ENCODE measurements around the gene ACTN1.
"Not testable (repeated sequence)": the region's sequence is repeated elsewhere in the genome, so short reads cannot be mapped to it uniquely, and the experiment has no call there.

ACTN1 gene

GRCh38 chr14:68986926-68987652 lies 8.0 kb upstream of the ACTN1 start:
- no peak for DNase-seq (ENCODE audit: low read depth in 2 of 2, low spot score in 1 of 2)

DNA sequence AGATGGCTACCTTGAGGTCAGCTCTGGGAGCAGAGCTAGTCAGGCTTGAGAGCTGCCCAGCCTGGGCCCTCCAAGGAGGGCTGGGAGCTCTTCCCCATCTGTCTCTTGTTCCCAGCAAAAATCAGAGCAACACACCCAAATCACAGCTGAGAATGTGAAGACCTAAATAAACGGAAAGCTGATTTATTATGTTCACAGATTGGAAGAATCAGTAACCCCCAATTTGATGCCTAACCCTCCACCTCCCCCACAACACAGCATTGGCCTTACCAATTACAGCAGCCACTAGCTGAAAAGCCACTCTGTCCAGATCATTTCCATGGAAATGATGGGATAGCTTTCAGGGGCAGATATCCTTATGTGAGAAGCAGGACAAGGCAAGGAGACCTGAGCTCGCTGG lies 7.1 kb upstream of the ACTN1 start:
- DNase-seq (ENCODE audit: low read depth in 2 of 2, low spot score in 1 of 2): no peak

GRCh38 chr14:68984686-68985085 lies 5.6 kb upstream of the ACTN1 start:
- DNase-seq (ENCODE audit: low read depth in 2 of 2, low spot score in 1 of 2): no peak

GRCh38 chr14:68983191-68983590 lies 4.1 kb upstream of the ACTN1 start:
- no peak for DNase-seq (ENCODE audit: low read depth in 2 of 2, low spot score in 1 of 2)

GRCh38 chr14:68982581-68982980 lies 3.5 kb upstream of the ACTN1 start:
- DNase-seq (ENCODE audit: low read depth in 2 of 2, low spot score in 1 of 2): no peak

DNA sequence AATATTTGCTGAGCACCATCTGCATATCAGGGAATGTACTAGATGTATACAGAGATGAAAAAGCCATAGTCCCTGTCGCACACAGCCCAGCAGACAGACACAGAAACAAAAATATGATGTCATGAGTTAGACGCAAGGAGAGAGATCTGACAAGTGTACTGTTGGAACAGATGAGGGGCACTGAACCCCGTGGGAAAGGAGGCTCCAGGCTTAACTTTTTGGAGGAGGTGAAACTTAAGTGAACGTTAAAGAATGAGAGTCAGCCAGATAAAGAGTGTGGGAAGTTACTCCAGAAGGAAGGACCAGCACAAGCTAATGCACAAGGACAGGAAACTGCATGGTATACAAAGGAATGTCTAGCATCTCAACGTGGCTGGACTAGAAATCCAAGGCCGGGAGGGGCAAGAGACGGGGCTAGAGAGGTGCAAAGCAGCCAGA lies 2.5 kb upstream of the ACTN1 start:
- DNase-seq (ENCODE audit: low read depth in 2 of 2, low spot score in 1 of 2): no peak

GRCh38 chr14:68981139-68981538 lies 2.0 kb upstream of the ACTN1 start:
- no peak for DNase-seq (ENCODE audit: low read depth in 2 of 2, low spot score in 1 of 2)

DNA sequence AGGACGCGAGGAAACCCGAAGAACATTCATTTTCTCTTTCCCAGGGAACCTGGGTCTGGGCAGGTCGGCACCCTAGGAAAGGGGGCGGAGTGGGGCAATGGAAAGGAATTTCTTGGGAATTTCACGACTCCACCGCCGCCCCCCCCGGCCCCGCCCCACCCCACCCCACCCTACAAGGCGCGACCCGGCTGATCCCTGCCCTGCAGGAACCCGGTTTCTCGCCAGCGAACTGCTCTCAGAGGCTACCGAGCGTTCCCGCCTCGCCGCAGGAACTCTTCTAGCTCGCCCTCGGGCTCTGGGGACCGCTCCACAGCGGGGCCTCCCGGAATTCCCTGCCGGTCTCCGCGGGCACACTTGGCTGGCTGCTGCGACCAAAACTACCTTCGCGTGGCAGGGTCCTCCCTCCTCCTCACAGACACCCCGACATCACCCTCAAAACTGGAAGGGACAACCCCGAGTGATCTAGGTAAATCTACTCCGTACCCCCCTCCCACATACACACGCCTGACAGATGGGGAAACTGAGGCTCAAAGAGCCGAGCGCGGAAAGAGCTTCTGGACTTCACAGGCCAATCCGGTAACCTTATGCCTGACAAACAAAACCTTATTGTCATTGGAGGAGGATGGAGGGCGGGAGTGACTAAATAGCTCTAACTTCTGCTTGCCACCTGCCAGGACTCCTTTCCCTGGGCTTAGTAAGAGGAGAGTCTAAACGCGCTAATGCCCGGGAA lies 785 bp upstream of the ACTN1 start:
- no peak for DNase-seq (ENCODE audit: low read depth in 2 of 2, low spot score in 1 of 2)

GRCh38 chr14:68978172-68978911 lies 760 bp downstream of the ACTN1 start:
- DNase-seq (ENCODE audit: low read depth in 2 of 2, low spot score in 1 of 2): no peak

DNA sequence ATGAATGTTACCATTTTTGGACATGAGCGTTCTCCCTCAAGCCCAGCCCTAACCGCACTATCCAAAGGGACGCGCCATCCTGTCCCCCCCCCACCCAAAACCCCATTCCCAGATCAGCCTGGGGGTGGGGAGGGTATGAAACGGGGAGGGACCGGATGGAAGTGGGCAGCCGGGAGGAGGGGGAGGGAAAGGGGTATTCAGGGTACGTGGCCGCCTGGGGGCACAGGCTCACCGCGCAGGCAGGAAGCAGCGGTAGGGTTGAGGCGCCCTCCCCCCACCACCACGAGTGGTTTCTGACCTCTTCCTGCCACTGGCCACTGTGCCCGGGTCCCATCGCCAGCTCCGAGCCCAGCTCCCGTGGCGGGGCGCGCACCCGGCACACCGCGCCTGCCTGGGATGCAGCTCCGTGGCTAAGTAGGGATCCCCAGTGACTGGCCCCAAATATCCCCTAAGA lies 1.4 kb downstream of the ACTN1 start:
- no peak for DNase-seq (ENCODE audit: low read depth in 2 of 2, low spot score in 1 of 2)

GRCh38 chr14:68977180-68977717 lies 1.9 kb downstream of the ACTN1 start:
- DNase-seq (ENCODE audit: low read depth in 2 of 2, low spot score in 1 of 2): no peak

DNA sequence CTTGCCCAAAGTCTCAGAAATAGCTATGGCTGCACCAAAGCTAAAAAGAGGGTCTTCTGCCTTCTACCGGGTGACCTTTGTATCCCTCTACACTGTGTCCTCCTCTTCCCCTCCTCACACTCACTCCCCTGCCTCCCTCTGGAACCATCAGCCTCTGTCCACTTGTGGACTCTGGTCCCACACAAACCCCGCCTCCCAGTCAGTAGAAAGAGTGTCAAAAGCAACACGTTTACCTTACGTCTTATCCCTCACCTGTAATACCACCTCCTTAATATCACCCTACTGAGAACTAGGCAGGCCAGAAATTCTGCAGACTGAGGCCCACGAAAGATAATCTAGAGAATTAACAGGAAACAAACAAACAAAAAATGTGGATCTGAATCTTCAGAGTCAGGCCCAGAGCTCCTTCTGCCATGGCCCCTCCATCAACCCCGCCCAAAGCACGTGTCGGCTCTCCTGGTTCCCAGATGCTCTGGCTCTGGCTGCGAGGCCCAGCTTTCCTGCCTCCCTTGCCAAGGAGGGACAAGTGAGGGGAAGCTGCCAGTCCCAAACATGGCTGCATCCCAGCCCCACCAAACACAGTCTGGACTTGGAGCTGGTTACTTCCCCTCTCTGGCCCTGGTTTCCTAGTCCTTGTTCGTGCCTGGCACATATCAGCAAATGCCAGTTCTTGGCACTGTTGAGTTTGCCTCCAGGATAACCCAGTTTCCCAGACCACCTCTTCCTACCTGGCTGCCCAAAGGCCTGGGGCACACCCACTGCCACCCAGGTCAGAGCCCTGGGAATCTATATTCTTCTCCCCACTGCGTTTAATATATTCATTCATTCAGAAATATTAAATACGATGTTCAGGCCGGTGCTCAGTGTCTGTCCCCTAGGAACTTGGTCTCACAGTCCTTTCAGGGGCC lies 2.7 kb downstream of the ACTN1 start:
- no peak for DNase-seq (ENCODE audit: low read depth in 2 of 2, low spot score in 1 of 2)

DNA sequence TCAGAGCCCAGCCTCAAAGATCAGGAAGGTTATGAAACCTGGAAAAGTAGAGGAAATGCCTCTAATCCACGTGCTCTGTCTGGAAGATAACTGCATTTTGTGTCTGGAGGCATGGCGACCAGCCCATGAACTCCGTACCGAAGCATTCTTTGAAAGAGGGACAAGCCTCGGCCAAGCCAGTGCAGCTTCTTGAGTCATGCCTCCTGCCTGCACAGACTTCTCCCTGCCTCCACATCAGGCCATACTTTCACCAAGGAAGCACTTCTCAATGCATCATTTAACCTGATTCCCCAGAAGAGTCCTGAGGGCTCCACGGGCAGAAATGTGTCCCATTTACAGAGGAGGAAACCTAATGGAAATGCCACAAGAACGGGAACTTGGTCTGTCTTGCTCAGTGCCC lies 3.4 kb downstream of the ACTN1 start:
- DNase-seq (ENCODE audit: low read depth in 2 of 2, low spot score in 1 of 2): no peak

- DNase-seq (ENCODE audit: low read depth in 2 of 2, low spot score in 1 of 2): no peak
Observed at GRCh38 chr14:68974759-68975347, 4.2 kb downstream of the ACTN1 start.

- no peak for DNase-seq (ENCODE audit: low read depth in 2 of 2, low spot score in 1 of 2)
Observed at GRCh38 chr14:68973639-68974038, 5.5 kb downstream of the ACTN1 start.

- DNase-seq (ENCODE audit: low read depth in 2 of 2, low spot score in 1 of 2): not testable (repeated sequence)
Observed at GRCh38 chr14:68973219-68973565, 5.9 kb downstream of the ACTN1 start.

- DNase-seq (ENCODE audit: low read depth in 2 of 2, low spot score in 1 of 2): no peak
Observed at GRCh38 chr14:68972507-68973218, 6.4 kb downstream of the ACTN1 start.

GRCh38 chr14:68971411-68972035 lies 7.6 kb downstream of the ACTN1 start:
- no peak for DNase-seq (ENCODE audit: low read depth in 2 of 2, low spot score in 1 of 2)

DNA sequence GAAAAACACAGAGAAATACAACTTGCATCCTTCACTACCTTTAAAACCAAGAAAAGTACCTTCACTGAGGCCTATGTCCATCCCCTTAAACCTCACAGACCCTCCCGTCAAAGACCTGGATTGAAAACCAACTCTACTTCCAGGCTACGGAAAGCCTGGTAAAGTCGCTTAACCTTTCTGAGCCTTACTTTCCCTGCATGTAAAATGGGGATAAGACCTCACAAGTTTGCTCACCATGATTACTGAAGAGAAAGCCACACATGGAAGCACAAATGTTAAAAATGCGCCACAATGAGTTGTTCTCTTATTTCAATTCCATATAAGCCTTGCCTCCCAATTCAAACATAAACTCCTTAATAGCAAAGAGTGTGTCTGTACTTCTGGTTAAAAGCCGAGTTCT lies 8.4 kb downstream of the ACTN1 start:
- DNase-seq (ENCODE audit: low read depth in 2 of 2, low spot score in 1 of 2): no peak
